Common myeloid progenitor, CD34-positive (primary cell): ENCODE measurements around the gene IL17RB.

Experiments
- CTCF ChIA-PET: fragments of 350-600 bp; sonication (Branson Sonifier 250); formaldehyde crosslinking; loops from one replicate; lab custom pipeline; 2021; ENCODE audit warnings: antibody characterized with exemption; lab: Charles Lee
- POLR2A ChIA-PET: fragments of 350-600 bp; sonication (Branson Sonifier 250); formaldehyde crosslinking; loops from one replicate; lab custom pipeline; 2021; ENCODE audit warnings: antibody characterized with exemption; lab: Charles Lee
- DNase-seq, 3 donors: peaks; one replicate each; pipeline versions ENCODE4 v3.0.0 to v3.0.0-alpha.2; 2013
- H3K27ac ChIP-seq, 2 experiments: 1 replicate in 1 of 2; 2 replicates in 1 of 2; pipeline ENCODE4 v1.7.0; 2013; ENCODE audit warnings: inconsistent platforms in 2 of 2, low read length in 2 of 2, mild to moderate bottlenecking in 2 of 2, low read depth in 1 of 2, moderate library complexity in 1 of 2; ENCODE audit not compliant: severe bottlenecking in 2 of 2, insufficient read depth in 1 of 2, poor library complexity in 1 of 2
- H3K27me3 ChIP-seq, 5 experiments: replicated peaks in 2 of 5; 1 replicate in 3 of 5; 2 replicates in 2 of 5; pipeline versions ENCODE4 v1.6.1 to v1.7.0; 2013; ENCODE audit warnings: low read length in 4 of 5, mild to moderate bottlenecking in 2 of 5, moderate library complexity in 2 of 5, inconsistent platforms in 1 of 5; ENCODE audit not compliant: insufficient read depth in 5 of 5, control insufficient read depth in 4 of 5
- H3K36me3 ChIP-seq, 4 experiments: 1 replicate in 2 of 4; 2 replicates in 2 of 4; pipeline versions ENCODE4 v1.6.1 to v1.7.0; 2013; ENCODE audit warnings: low read length in 3 of 4, control low read depth in 1 of 4, mild to moderate bottlenecking in 1 of 4; ENCODE audit not compliant: control insufficient read depth in 4 of 4, insufficient read depth in 4 of 4
- H3K4me1 ChIP-seq, 4 experiments: 1 replicate in 3 of 4; 2 replicates in 1 of 4; pipeline versions ENCODE4 v1.6.1 to v1.7.1; 2013; ENCODE audit warnings: low read length in 3 of 4, mild to moderate bottlenecking in 3 of 4, control low read depth in 1 of 4, inconsistent platforms in 1 of 4, moderate library complexity in 1 of 4; ENCODE audit not compliant: control insufficient read depth in 4 of 4, insufficient read depth in 4 of 4; ENCODE audit errors: control extremely low read depth in 1 of 4
- H3K4me3 ChIP-seq, 7 experiments: 1 replicate in 4 of 7; 2 replicates in 3 of 7; pipeline versions ENCODE4 v1.5.1 to v1.7.0; 2013; ENCODE audit warnings: mild to moderate bottlenecking in 7 of 7, low read length in 6 of 7, moderate library complexity in 6 of 7, inconsistent platforms in 2 of 7, low read depth in 2 of 7, control low read depth in 1 of 7; ENCODE audit not compliant: insufficient read depth in 4 of 7, control insufficient read depth in 1 of 7; ENCODE audit errors: extremely low read depth in 1 of 7
- H3K9me3 ChIP-seq, 5 experiments: 1 replicate in 4 of 5; 2 replicates in 1 of 5; pipeline versions ENCODE4 v1.6.1 to v1.7.1; 2013; ENCODE audit warnings: low read length in 4 of 5, mild to moderate bottlenecking in 2 of 5, inconsistent platforms in 1 of 5, low read depth in 1 of 5, moderate library complexity in 1 of 5; ENCODE audit not compliant: control insufficient read depth in 4 of 5, insufficient read depth in 2 of 5; ENCODE audit errors: control extremely low read depth in 1 of 5
- WGBS: methylation state at CpG from one replicate; pipeline ENCODE4 v1.1.5; 2013; ENCODE audit not compliant: insufficient coverage; 5-methylcytosine and 5-hydroxymethylcytosine counted together

The IL17RB gene

DNA sequence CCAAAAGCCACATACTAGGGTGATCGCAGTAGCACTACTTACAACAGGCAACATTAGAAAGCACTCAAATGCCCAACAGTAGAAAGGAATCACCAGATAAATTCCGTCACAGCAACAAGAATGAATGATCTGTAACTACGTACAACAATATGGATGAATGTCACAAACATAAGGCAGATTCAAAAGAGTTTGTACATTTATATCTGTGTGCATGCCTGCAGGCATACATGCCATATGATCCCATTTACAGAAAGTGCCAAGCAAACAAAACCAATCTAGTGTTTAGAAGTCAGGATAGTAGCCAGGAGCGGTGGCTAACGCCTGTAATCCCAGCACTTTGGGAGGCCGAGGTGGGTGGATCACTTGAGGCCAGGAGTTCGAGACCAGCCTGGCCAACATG, 3.5 kb downstream of the IL17RB start:
- H3K4me1 ChIP-seq: peaks cover 0 to 14% (median 12%) of the 10 kb centered on the region in 4 experiments
- no peak for DNase-seq
- POLR2A ChIA-PET: no interaction called here
- 98% methylated on average over 6 of the region's 7 CpGs for WGBS
- H3K27me3 ChIP-seq: peaks cover 0 to 49% (median 20%) of the 10 kb centered on the region in 5 experiments
- no peaks in the 10 kb centered on the region for H3K9me3 ChIP-seq
- CTCF ChIA-PET: no interaction called here
- no peak overlapping the region for H3K4me3 ChIP-seq
- H3K27ac ChIP-seq: no peak overlapping the region
- H3K36me3 ChIP-seq: no peaks in the 10 kb centered on the region

DNA sequence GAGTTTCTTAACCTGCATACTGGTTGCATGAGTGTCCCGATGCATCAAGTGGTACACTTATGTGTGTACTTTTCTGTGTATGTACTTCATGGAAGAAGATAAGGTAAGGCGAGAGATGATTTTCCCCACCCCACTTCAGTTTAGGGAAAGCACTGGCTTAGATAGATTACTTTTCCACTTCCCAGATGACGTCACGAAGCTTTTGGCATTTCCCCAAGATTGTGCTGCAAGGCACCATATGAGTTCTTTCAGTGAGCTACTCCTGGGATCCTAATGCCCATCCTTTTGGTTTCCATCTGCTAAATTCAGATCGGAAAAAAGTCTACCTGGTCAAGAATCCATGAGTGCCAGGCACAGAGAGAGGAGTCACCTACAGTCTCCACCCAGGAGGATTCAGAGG, 4.5 kb downstream of the IL17RB start:
- WGBS: 78% methylated on average over 3 of the region's 5 CpGs
- CTCF ChIA-PET: interaction anchor here (0.7 kb wide), 1 partner anchor 24 kb away, joined by 4 read pairs; no protein-coding TSS in a partner anchor
- Histone ChIP-seq H3K36me3 (no peaks in the 10 kb centered on the region), H3K9me3 (no peaks in the 10 kb centered on the region), H3K27me3 (peaks cover 0 to 43% (median 11%) of the 10 kb centered on the region in 5 experiments), H3K4me3 (no peak overlapping the region), H3K27ac (no peak overlapping the region), H3K4me1 (peaks cover 0 to 9% (median 7%) of the 10 kb centered on the region in 4 experiments)
- no peak for DNase-seq
- POLR2A ChIA-PET: no interaction called here

DNA sequence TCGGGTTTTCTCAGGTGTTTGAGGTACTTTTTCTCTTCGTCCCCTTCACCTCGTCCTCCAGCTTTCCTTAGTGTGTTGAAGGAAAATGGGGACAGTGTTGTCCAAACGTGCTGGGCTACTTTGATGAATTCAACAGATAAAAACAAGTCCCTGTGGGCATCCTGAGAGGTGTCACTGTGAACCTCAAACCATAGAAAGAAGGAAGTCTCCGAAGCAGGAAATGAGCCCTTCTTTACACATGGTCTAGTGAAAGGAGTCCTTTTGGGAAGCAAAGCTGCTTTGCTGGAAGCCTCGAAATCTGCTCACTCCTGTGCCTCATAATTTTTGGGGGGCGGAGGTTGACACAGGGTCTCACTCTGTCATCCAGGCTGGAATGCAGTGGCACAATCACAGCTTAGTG, 10.6 kb downstream of the IL17RB start:
- Histone ChIP-seq H3K27me3 (peaks cover 0 to 6% (median 0%) of the 10 kb centered on the region in 5 experiments), H3K4me1 (peaks cover 0 to 6% (median 2%) of the 10 kb centered on the region in 4 experiments), H3K9me3 (peaks cover 0 to 4% (median 0%) of the 10 kb centered on the region in 5 experiments), H3K27ac (no peak overlapping the region), H3K4me3 (no peak overlapping the region), H3K36me3 (peaks cover 2 to 18% (median 8%) of the 10 kb centered on the region in 4 experiments)
- ChIA-PET CTCF (no interaction called here), POLR2A (no interaction called here)
- no peak for DNase-seq
- WGBS: 44% methylated on average over 4 of the region's 7 CpGs

DNA sequence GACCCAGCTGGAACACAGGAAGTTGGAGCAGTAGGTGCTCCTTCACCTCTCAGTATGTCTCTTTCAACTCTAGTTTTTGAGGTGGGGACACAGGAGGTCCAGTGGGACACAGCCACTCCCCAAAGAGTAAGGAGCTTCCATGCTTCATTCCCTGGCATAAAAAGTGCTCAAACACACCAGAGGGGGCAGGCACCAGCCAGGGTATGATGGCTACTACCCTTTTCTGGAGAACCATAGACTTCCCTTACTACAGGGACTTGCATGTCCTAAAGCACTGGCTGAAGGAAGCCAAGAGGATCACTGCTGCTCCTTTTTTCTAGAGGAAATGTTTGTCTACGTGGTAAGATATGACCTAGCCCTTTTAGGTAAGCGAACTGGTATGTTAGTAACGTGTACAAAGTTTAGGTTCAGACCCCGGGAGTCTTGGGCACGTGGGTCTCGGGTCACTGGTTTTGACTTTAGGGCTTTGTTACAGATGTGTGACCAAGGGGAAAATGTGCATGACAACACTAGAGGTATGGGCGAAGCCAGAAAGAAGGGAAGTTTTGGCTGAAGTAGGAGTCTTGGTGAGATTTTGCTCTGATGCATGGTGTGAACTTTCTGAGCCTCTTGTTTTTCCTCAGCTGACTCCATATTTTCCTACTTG, 11.9 kb downstream of the IL17RB start:
- Histone ChIP-seq H3K4me3 (no peak overlapping the region), H3K4me1 (peaks cover 0 to 6% (median 2%) of the 10 kb centered on the region in 4 experiments), H3K9me3 (peaks cover 0 to 5% (median 0%) of the 10 kb centered on the region in 5 experiments), H3K36me3 (peaks cover 10 to 26% (median 18%) of the 10 kb centered on the region in 4 experiments), H3K27ac (no peak overlapping the region), H3K27me3 (peaks cover 0 to 6% (median 0%) of the 10 kb centered on the region in 5 experiments)
- POLR2A ChIA-PET: no interaction called here
- CTCF ChIA-PET: no interaction called here
- DNase-seq: no peak
- WGBS: 83% methylated on average over 6 of the region's 7 CpGs

DNA sequence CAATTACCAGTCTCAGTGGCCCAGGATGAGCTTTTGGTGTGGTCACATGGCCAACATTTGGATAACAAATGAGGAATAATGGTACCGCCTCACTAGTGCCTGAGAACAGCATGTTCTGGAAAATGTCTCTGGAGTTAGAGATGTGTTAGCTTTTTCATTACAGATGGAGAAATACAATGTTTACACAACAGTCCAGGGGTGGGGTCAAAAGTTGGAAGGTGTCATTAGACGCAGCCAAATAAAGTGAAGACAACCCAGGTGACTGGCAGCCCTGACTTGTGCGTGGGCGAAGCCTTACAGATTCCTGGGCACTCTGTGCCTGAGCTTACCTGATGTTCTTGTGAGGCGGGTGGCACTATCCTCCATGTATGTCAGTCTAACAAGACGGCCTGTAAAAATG, 12.8 kb downstream of the IL17RB start:
- Histone ChIP-seq H3K9me3 (peaks cover 0 to 5% (median 0%) of the 10 kb centered on the region in 5 experiments), H3K4me1 (peaks cover 0 to 6% (median 2%) of the 10 kb centered on the region in 4 experiments), H3K27ac (no peak overlapping the region), H3K36me3 (peaks cover 11 to 33% (median 24%) of the 10 kb centered on the region in 4 experiments), H3K4me3 (no peak overlapping the region), H3K27me3 (peaks cover 0 to 5% (median 0%) of the 10 kb centered on the region in 5 experiments)
- ChIA-PET POLR2A (no interaction called here), CTCF (no interaction called here)
- 100% methylated on average over 4 of the region's 6 CpGs for WGBS
- no peak for DNase-seq

DNA sequence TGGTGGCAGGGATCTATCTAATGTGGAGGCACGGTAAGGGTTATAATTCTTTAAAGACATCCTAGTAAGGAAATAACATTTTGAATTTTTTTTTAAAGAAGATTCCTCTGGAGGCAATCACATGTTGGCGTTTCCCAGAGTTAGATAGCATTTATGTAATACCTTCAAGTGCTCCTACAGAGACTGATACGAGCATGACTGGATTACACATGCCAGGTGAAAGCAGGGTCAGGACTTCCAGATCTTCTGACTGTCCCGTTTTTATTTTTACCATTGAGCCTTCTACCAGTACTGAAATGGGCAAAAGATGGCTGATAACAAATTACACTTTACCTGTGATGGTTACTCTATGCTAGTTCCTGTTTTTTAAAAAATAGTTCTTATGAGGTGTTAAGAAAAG, 13.8 kb downstream of the IL17RB start:
- peaks cover 0 to 6% (median 2%) of the 10 kb centered on the region in 4 experiments for H3K4me1 ChIP-seq
- no peak overlapping the region for H3K4me3 ChIP-seq
- peaks cover 0 to 5% (median 0%) of the 10 kb centered on the region in 5 experiments for H3K9me3 ChIP-seq
- no peak overlapping the region for H3K27ac ChIP-seq
- DNase-seq: no peak
- ChIA-PET CTCF (no interaction called here), POLR2A (no interaction called here)
- 95% methylated on average over 3 of the region's 4 CpGs for WGBS
- H3K27me3 ChIP-seq: peaks cover 0 to 3% (median 0%) of the 10 kb centered on the region in 5 experiments
- H3K36me3 ChIP-seq: peaks cover 18 to 41% (median 32%) of the 10 kb centered on the region in 4 experiments

DNA sequence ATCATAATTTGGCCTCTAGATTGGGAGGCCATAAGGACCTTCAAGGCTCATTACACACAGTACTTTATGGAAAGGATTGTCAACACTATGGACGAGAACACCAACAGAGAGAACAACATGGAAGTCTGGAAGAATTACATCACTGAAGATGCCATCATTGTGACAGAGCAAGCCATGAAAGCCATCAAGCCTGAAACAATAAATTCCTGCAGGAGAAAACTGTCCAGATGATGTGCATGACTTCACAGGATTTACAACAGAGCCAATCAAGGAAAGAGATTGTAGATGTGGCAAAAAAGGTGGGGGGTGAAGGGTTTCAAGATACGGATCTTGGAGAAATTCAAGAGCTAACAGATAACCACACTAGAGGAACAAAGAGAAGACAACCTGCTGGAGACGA, 15.9 kb downstream of the IL17RB start:
- Histone ChIP-seq H3K27ac (no peak overlapping the region), H3K4me3 (no peak overlapping the region), H3K27me3 (no peaks in the 10 kb centered on the region), H3K36me3 (peaks cover 18 to 58% (median 39%) of the 10 kb centered on the region in 4 experiments), H3K4me1 (peaks cover 0 to 1% (median 0%) of the 10 kb centered on the region in 4 experiments), H3K9me3 (peaks cover 0 to 5% (median 0%) of the 10 kb centered on the region in 5 experiments)
- ChIA-PET CTCF (no interaction called here), POLR2A (no interaction called here)
- WGBS: 90% methylated on average over 2 of the region's 3 CpGs
- DNase-seq: no peak
